Measurements from ENCODE around the gene CREB3L2. TPM values are rescaled to one million over a fixed set of nuclear protein-coding genes. Genes with fewer than 3 reads are reported as not detected.
"Not testable (repeated sequence)": the region's sequence is repeated elsewhere in the genome, so short reads cannot be mapped to it uniquely, and the experiment has no call there.

Gene CREB3L2
- total RNA-seq, 2 experiments from 2014 or later = 14.1 to 15.7 TPM

GRCh38 chr7:137846549-137846826, 155.4 kb downstream of the CREB3L2 start:
- intact Hi-C loops (cut with micrococcal nuclease) = no loop called here
- H3K4me1 Mint-ChIP-seq (ENCODE audit: low read depth) = peaks cover 11% of the 10 kb centered on the region
- DNase-seq = no peak
- no peaks in the 10 kb centered on the region for H3K9me3 Mint-ChIP-seq
- H3K27me3 Mint-ChIP-seq (ENCODE audit: low read depth) = peaks cover 59% of the 10 kb centered on the region
- CTCF ChIA-PET = no interaction called here
- no peak overlapping the region for H3K27ac Mint-ChIP-seq
- no peak overlapping the region for H3K4me3 Mint-ChIP-seq
- H3K36me3 Mint-ChIP-seq (ENCODE audit: low read depth) = no peaks in the 10 kb centered on the region

DNA sequence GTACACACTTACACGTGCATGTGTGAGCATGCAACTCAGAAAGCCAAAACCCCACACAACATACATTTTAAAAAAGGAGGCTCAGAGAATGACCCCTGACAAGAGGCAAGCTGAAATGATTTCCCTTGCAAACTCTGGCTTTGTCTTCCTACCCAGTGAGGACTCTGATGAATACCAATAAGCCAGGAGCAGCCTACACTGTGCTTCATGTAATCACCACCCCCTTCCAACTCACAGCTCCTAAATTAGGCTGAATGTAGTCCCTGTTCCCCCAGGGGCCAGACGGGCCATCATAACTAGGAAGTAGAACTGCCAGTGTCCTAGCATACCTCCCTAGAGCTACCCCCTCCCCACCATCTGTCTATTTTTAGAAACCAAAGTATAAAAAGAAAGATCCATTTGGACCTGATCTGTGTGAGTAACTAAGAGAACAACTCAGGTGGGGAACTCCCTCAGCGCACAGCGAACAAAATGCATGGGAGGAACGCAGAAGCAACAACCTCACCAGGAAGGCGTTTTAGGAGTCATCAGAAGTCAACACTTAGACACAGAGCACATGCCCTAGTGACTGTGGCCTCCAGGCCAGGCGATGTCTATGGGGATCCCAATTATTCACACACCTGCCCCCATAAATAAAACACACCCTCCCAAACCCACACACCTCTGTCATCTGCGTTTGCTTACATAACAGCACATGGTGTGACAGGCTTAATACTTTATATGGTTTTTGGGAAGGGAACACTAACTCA, 157.0 kb downstream of the CREB3L2 start:
- no peaks in the 10 kb centered on the region for H3K36me3 Mint-ChIP-seq (ENCODE audit: low read depth)
- no peak overlapping the region for H3K4me3 Mint-ChIP-seq
- CTCF ChIA-PET = no interaction called here
- intact Hi-C loops (cut with micrococcal nuclease) = no loop called here
- no peaks in the 10 kb centered on the region for H3K9me3 Mint-ChIP-seq
- H3K27me3 Mint-ChIP-seq (ENCODE audit: low read depth) = peaks cover 60% of the 10 kb centered on the region
- H3K4me1 Mint-ChIP-seq (ENCODE audit: low read depth) = peaks cover 2% of the 10 kb centered on the region
- no peak overlapping the region for H3K27ac Mint-ChIP-seq
- no peak for DNase-seq

DNA sequence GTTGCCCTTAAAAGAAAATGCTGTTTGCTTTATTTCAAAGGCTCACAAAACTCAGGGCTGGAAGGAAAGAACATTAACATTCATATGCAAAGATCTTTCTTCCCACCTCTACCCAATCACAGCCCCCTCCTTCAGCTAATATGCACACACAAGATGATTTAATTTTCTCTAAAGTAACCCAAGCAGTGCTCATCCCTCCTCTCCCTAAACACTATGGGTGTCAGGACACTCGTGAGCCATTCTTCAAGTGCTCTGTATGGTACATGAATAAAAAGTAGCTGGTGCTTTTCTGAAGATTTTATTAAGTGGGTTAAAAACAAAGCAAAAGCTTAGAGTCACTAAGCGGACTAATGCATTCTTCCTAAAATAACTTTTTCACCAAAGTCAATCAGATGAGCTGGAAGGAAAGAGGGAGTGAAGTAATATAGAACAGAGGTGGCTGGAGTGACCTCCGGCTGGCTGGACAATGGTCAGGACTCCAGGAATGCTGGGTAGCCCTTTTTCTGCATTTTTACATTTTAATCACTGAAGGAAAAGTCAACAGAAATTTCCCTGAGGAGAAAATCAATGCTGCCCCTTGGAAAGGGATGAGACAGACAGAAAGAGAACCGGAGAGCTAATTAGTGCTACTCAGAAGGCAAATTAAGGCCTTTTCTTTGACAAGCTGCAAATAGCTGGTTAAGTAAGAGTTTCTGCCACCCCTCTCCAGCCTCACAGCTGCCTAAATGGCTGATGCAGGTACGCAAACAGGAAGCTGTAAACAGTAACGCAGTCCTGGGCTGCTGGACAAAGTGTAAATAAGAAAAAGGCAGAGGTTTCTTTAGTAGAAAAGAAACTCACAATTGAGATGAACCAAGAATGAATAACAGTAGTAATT, 161.7 kb downstream of the CREB3L2 start:
- DNase-seq = no peak
- Mint-ChIP-seq H3K4me3 (no peak overlapping the region), H3K9me3 (no peaks in the 10 kb centered on the region), H3K36me3 (ENCODE audit: low read depth) (no peaks in the 10 kb centered on the region), H3K4me1 (ENCODE audit: low read depth) (no peaks in the 10 kb centered on the region), H3K27me3 (ENCODE audit: low read depth) (peaks cover 50% of the 10 kb centered on the region), H3K27ac (no peak overlapping the region)
- CTCF ChIA-PET = no interaction called here
- intact Hi-C loops (cut with micrococcal nuclease) = no loop called here

DNA sequence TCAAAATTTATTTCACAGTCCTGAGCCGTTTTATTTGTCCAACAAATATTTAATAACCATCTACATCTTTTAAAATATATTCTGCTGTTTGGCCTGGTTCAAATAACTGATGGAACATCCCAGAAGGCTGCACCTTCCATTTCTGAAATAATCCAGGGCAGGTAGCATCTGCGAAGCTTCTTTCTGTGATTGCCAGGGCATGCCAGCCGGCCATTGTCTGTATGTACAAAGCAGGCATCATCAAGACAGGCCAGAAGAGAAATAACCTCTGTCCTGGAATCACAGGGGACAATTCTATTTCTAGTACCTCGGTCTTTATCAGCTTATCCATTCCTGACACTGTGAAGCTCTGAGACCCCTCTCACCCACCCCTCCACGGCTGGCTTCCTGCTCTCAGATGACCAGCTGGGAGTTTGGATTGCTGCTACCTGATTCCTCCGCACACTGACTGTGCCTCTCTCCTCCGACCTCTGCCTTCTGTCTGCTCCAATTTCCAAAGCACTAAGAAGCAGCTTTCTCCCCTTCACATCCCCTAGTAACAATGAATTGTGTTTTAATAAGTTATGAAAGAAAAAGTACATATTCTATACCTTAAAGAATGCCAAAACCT, 163.1 kb downstream of the CREB3L2 start:
- peaks cover 41% of the 10 kb centered on the region for H3K27me3 Mint-ChIP-seq (ENCODE audit: low read depth)
- no peak for DNase-seq
- H3K27ac Mint-ChIP-seq = no peak overlapping the region
- no peaks in the 10 kb centered on the region for H3K9me3 Mint-ChIP-seq
- H3K4me1 Mint-ChIP-seq (ENCODE audit: low read depth) = no peaks in the 10 kb centered on the region
- intact Hi-C loops (cut with micrococcal nuclease) = no loop called here
- H3K4me3 Mint-ChIP-seq = no peak overlapping the region
- CTCF ChIA-PET = no interaction called here
- no peaks in the 10 kb centered on the region for H3K36me3 Mint-ChIP-seq (ENCODE audit: low read depth)

- CTCF ChIA-PET = interaction anchor here (0.7 kb wide), 1 partner anchor 1487 kb away, joined by 3 read pairs; no protein-coding TSS in a partner anchor
- Mint-ChIP-seq H3K9me3 (peaks cover 13% of the 10 kb centered on the region), H3K27ac (no peak overlapping the region), H3K36me3 (ENCODE audit: low read depth) (no peaks in the 10 kb centered on the region), H3K4me1 (ENCODE audit: low read depth) (no peaks in the 10 kb centered on the region), H3K4me3 (no peak overlapping the region), H3K27me3 (ENCODE audit: low read depth) (peaks cover 32% of the 10 kb centered on the region)
- intact Hi-C loops (cut with micrococcal nuclease) = no loop called here
- DNase-seq = no peak
These were observed 165.3 kb downstream of the CREB3L2 start for GRCh38 chr7:137836541-137836940.

GRCh38 chr7:137836113-137836509, 165.8 kb downstream of the CREB3L2 start:
- Mint-ChIP-seq H3K36me3 (ENCODE audit: low read depth) (no peaks in the 10 kb centered on the region), H3K4me3 (no peak overlapping the region), H3K27me3 (ENCODE audit: low read depth) (peaks cover 30% of the 10 kb centered on the region), H3K4me1 (ENCODE audit: low read depth) (no peaks in the 10 kb centered on the region), H3K27ac (no peak overlapping the region), H3K9me3 (peaks cover 14% of the 10 kb centered on the region)
- intact Hi-C loops (cut with micrococcal nuclease) = no loop called here
- CTCF ChIA-PET = no interaction called here
- no peak for DNase-seq

- H3K4me3 Mint-ChIP-seq = no peak overlapping the region
- H3K4me1 Mint-ChIP-seq (ENCODE audit: low read depth) = no peaks in the 10 kb centered on the region
- peaks cover 14% of the 10 kb centered on the region for H3K9me3 Mint-ChIP-seq
- no peak overlapping the region for H3K27ac Mint-ChIP-seq
- H3K36me3 Mint-ChIP-seq (ENCODE audit: low read depth) = no peaks in the 10 kb centered on the region
- intact Hi-C loops (cut with micrococcal nuclease) = no loop called here
- CTCF ChIA-PET = no interaction called here
- no peak for DNase-seq
- peaks cover 30% of the 10 kb centered on the region for H3K27me3 Mint-ChIP-seq (ENCODE audit: low read depth)
These were observed 166.3 kb downstream of the CREB3L2 start for GRCh38 chr7:137835486-137836112.

- Mint-ChIP-seq H3K4me3 (no peak overlapping the region), H3K27me3 (ENCODE audit: low read depth) (peaks cover 22% of the 10 kb centered on the region), H3K9me3 (peaks cover 17% of the 10 kb centered on the region), H3K27ac (no peak overlapping the region), H3K36me3 (ENCODE audit: low read depth) (no peaks in the 10 kb centered on the region), H3K4me1 (ENCODE audit: low read depth) (no peaks in the 10 kb centered on the region)
- CTCF ChIA-PET = no interaction called here
- no peak for DNase-seq
- intact Hi-C loops (cut with micrococcal nuclease) = no loop called here
These were observed 167.3 kb downstream of the CREB3L2 start for GRCh38 chr7:137834552-137834951.

GRCh38 chr7:137832990-137833389, 168.9 kb downstream of the CREB3L2 start:
- H3K27ac Mint-ChIP-seq; H3K36me3 Mint-ChIP-seq (ENCODE audit: low read depth); H3K4me3 Mint-ChIP-seq; intact Hi-C loops (cut with micrococcal nuclease); DNase-seq; CTCF ChIA-PET; H3K4me1 Mint-ChIP-seq (ENCODE audit: low read depth): not testable (repeated sequence)
- H3K9me3 Mint-ChIP-seq = peaks cover 17% of the 10 kb centered on the region
- H3K27me3 Mint-ChIP-seq (ENCODE audit: low read depth) = peaks cover 25% of the 10 kb centered on the region

DNA sequence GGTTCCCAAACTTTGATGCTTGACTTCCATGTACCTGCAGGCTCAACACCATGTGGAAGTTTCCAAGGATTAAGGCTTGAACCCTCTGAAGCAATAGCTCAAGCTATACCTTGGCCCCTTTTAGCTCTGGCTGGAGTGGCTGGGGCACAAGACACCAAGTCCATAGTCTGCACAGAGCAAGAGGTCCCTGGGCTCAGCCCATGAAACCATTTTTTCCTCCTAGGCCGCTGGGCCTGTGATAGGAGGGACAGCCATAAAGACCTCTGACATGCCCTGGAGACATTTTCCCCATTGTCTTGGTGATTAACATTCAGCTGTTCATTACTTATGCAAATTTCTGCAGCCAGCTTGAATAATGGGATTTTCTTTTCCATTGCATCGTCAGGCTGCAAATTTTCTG, 169.5 kb downstream of the CREB3L2 start:
- Mint-ChIP-seq H3K27ac (no peak overlapping the region), H3K36me3 (ENCODE audit: low read depth) (no peaks in the 10 kb centered on the region), H3K27me3 (ENCODE audit: low read depth) (peaks cover 23% of the 10 kb centered on the region), H3K4me3 (no peak overlapping the region), H3K4me1 (ENCODE audit: low read depth) (no peaks in the 10 kb centered on the region), H3K9me3 (peaks cover 17% of the 10 kb centered on the region)
- no peak for DNase-seq
- CTCF ChIA-PET = no interaction called here
- intact Hi-C loops (cut with micrococcal nuclease) = no loop called here

DNA sequence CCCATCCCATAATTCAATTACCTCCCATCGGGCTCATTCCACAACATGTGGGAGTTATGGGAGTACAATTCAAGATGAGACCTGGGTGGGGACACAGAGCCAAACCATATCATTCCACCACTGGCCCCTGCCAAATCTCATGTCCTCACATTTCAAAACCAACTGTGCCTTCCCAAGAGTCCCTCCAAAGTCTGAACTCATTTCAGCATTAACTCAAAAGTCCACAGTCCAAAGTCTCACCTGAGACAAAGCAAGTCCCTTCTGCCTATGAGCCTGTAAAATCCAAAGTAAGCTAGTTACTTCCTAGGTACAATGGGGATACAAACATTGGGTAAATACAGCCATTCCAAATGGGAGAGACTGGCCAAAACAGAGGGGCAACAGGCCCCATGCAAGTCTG, 170.3 kb downstream of the CREB3L2 start:
- H3K9me3 Mint-ChIP-seq = peaks cover 17% of the 10 kb centered on the region
- H3K36me3 Mint-ChIP-seq (ENCODE audit: low read depth); CTCF ChIA-PET; H3K27ac Mint-ChIP-seq; H3K4me3 Mint-ChIP-seq; DNase-seq; intact Hi-C loops (cut with micrococcal nuclease); H3K4me1 Mint-ChIP-seq (ENCODE audit: low read depth): not testable (repeated sequence)
- H3K27me3 Mint-ChIP-seq (ENCODE audit: low read depth) = peaks cover 23% of the 10 kb centered on the region

GRCh38 chr7:137829337-137829992, 172.4 kb downstream of the CREB3L2 start:
- no peak overlapping the region for H3K4me3 Mint-ChIP-seq
- H3K9me3 Mint-ChIP-seq = peaks cover 17% of the 10 kb centered on the region
- CTCF ChIA-PET = no interaction called here
- DNase-seq = no peak
- H3K27me3 Mint-ChIP-seq (ENCODE audit: low read depth) = peaks cover 14% of the 10 kb centered on the region
- H3K36me3 Mint-ChIP-seq (ENCODE audit: low read depth) = no peaks in the 10 kb centered on the region
- intact Hi-C loops (cut with micrococcal nuclease) = no loop called here
- H3K27ac Mint-ChIP-seq = no peak overlapping the region
- H3K4me1 Mint-ChIP-seq (ENCODE audit: low read depth) = no peaks in the 10 kb centered on the region
